CD14-positive monocyte (primary cell): ENCODE data around the gene KCNK1. TPM values are rescaled to one million over a fixed set of nuclear protein-coding genes. Genes with fewer than 3 reads are reported as not detected.

Source experiments
- DNase-seq, 3 donors: peaks; one replicate each; pipeline ENCODE4 v3.0.0-alpha.2; 2011 to 2022
- H2AFZ ChIP-seq: 2 replicates; pipeline ENCODE4 v1.6.0; 2012; ENCODE audit warnings: mild to moderate bottlenecking, low read depth, low read length, inconsistent platforms; ENCODE audit not compliant: insufficient read depth, poor library complexity, severe bottlenecking
- H3K27ac ChIP-seq, 2 donors: 1 replicate in 1 of 2; 2 replicates in 1 of 2; pipeline ENCODE4 v1.5.1; 2012 to 2013; ENCODE audit warnings: low read length in 2 of 2, control low read depth in 1 of 2, inconsistent platforms in 1 of 2, low read depth in 1 of 2, mild to moderate bottlenecking in 1 of 2
- H3K27me3 ChIP-seq, 2 donors: one replicate each; pipeline versions ENCODE4 v1.6.0 to v1.6.1; 2011 to 2013; ENCODE audit warnings: low read length in 2 of 2; ENCODE audit not compliant: control insufficient read depth in 2 of 2, insufficient read depth in 2 of 2
- H3K36me3 ChIP-seq, 2 donors: replicated peaks in 1 of 2; 1 replicate in 1 of 2; 2 replicates in 1 of 2; pipeline versions ENCODE4 v1.5.1 to v1.6.1; 2012 to 2013; ENCODE audit warnings: low read length in 2 of 2, control low read depth in 1 of 2, inconsistent platforms in 1 of 2, mild to moderate bottlenecking in 1 of 2; ENCODE audit not compliant: insufficient read depth in 2 of 2, control insufficient read depth in 1 of 2
- H3K4me1 ChIP-seq, 2 donors: 1 replicate in 1 of 2; 2 replicates in 1 of 2; pipeline versions ENCODE4 v1.5.1 to v1.6.1; 2012 to 2013; ENCODE audit warnings: low read length in 2 of 2, control low read depth in 1 of 2, inconsistent platforms in 1 of 2, mild to moderate bottlenecking in 1 of 2, moderate library complexity in 1 of 2; ENCODE audit not compliant: insufficient read depth in 2 of 2, control insufficient read depth in 1 of 2
- H3K4me2 ChIP-seq: replicated peaks from 2 replicates; pipeline ENCODE3; 2012; ENCODE audit warnings: low read length, moderate library complexity, mild to moderate bottlenecking; ENCODE audit not compliant: poor library complexity, severe bottlenecking; ENCODE audit errors: extremely low read depth
- H3K4me3 ChIP-seq, 3 experiments: fragments of 200-600 bp in 1 of 3; sonication (generic) in 1 of 3; replicated peaks in 1 of 3; 1 replicate in 2 of 3; 2 replicates in 1 of 3; pipeline ENCODE4 v1.5.1; 2011 to 2013; ENCODE audit warnings: low read length in 3 of 3, mild to moderate bottlenecking in 3 of 3, control low read depth in 2 of 3, low read depth in 2 of 3, inconsistent platforms in 1 of 3, moderate library complexity in 1 of 3
- H3K79me2 ChIP-seq: 2 replicates; pipeline ENCODE4 v1.6.0; 2012; ENCODE audit warnings: mild to moderate bottlenecking, control low read depth, inconsistent platforms, low read length, moderate library complexity; ENCODE audit not compliant: insufficient read depth
- H3K9ac ChIP-seq: 2 replicates; pipeline ENCODE4 v1.6.0; 2017; ENCODE audit warnings: low read length, mild to moderate bottlenecking; ENCODE audit not compliant: insufficient read depth, poor library complexity, severe bottlenecking
- H3K9me3 ChIP-seq, 2 donors: replicated peaks in 1 of 2; 1 replicate in 1 of 2; 2 replicates in 1 of 2; pipeline versions ENCODE4 v1.5.1 to v1.6.1; 2012 to 2013; ENCODE audit warnings: low read length in 2 of 2, control low read depth in 1 of 2; ENCODE audit not compliant: control insufficient read depth in 1 of 2, insufficient read depth in 1 of 2
- H4K20me1 ChIP-seq: 2 replicates; pipeline ENCODE4 v1.6.0; 2012; ENCODE audit warnings: mild to moderate bottlenecking, low read length, control low read depth, moderate library complexity; ENCODE audit not compliant: insufficient read depth
- H3K27ac Mint-ChIP-seq, 7 donors: one replicate each; pipeline ENCODE4 v1.8.0; 2020; ENCODE audit warnings: mild to moderate bottlenecking in 7 of 7, mixed read lengths in 7 of 7, moderate library complexity in 6 of 7, inconsistent platforms in 2 of 7
- H3K27me3 Mint-ChIP-seq, 3 donors: one replicate each; pipeline ENCODE4 v1.8.0; 2021 to 2022; ENCODE audit warnings: low read depth in 3 of 3, mild to moderate bottlenecking in 3 of 3, mixed read lengths in 3 of 3, moderate library complexity in 3 of 3, inconsistent platforms in 1 of 3
- H3K36me3 Mint-ChIP-seq, 2 donors: one replicate each; pipeline ENCODE4 v1.8.0; 2020; ENCODE audit warnings: mixed read lengths in 2 of 2, inconsistent platforms in 1 of 2, mild to moderate bottlenecking in 1 of 2
- H3K4me1 Mint-ChIP-seq: one replicate; pipeline ENCODE4 v1.8.0; 2020; ENCODE audit warnings: mild to moderate bottlenecking, mixed read lengths
- H3K4me3 Mint-ChIP-seq, 2 donors: one replicate each; pipeline ENCODE4 v1.8.0; 2020; ENCODE audit warnings: mild to moderate bottlenecking in 2 of 2, mixed read lengths in 2 of 2, moderate library complexity in 1 of 2
- H3K9me3 Mint-ChIP-seq, 7 donors: one replicate each; pipeline ENCODE4 v1.8.0; 2020 to 2022; ENCODE audit warnings: mixed read lengths in 7 of 7, mild to moderate bottlenecking in 6 of 7, moderate library complexity in 6 of 7, inconsistent platforms in 2 of 7
- WGBS: methylation state at CpG from one replicate; pipeline ENCODE4 v1.1.5; 2013; ENCODE audit warnings: missing lambda C conversion rate; ENCODE audit not compliant: insufficient coverage; 5-methylcytosine and 5-hydroxymethylcytosine counted together
- intact Hi-C, 2 donors: fragments of 100-400 bp; cut with micrococcal nuclease; formaldehyde crosslinking; loops; one replicate each; pipeline versions ENCODE4 v1.15.0 to v1.15.1; 2023
- polyA plus RNA-seq, 3 donors: library from polyadenylated mRNA; depleted of rRNA in 1 of 3; unstranded in 2 of 3; stranded (reverse) in 1 of 3; fragments of 300-500 nt in 2 of 3; fragments of >200 nt in 1 of 3; fragmentation: Illumina TruSeq in 2 of 3; gene quantifications; 1 replicate in 2 of 3; 2 replicates in 1 of 3; pipeline ENCODE4 v1.2.3, GENCODE V29; 2012 to 2021
- TF ChIP-seq, protein P1 (sequence below): fragments of 200-600 bp; IDR thresholded peaks from one replicate; pipeline ENCODE4 v1.8.0; 2022; ENCODE audit warnings: antibody characterized with exemption, mild to moderate bottlenecking

The KCNK1 gene
- polyA plus RNA-seq, 3 donors, result not detected

DNA sequence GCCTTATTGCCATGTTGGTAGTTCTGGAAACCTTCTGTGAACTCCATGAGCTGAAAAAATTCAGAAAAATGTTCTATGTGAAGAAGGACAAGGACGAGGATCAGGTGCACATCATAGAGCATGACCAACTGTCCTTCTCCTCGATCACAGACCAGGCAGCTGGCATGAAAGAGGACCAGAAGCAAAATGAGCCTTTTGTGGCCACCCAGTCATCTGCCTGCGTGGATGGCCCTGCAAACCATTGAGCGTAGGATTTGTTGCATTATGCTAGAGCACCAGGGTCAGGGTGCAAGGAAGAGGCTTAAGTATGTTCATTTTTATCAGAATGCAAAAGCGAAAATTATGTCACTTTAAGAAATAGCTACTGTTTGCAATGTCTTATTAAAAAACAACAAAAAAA lies 57.4 kb downstream of the KCNK1 start:
- intact Hi-C loops, result no loop called here
- H3K36me3 Mint-ChIP-seq, result no peaks in the 10 kb centered on the region
- 86% methylated on average over 2 of the region's 5 CpGs for WGBS
- no peak overlapping the region for H3K4me3 ChIP-seq
- TF ChIP-seq, protein P1, sequence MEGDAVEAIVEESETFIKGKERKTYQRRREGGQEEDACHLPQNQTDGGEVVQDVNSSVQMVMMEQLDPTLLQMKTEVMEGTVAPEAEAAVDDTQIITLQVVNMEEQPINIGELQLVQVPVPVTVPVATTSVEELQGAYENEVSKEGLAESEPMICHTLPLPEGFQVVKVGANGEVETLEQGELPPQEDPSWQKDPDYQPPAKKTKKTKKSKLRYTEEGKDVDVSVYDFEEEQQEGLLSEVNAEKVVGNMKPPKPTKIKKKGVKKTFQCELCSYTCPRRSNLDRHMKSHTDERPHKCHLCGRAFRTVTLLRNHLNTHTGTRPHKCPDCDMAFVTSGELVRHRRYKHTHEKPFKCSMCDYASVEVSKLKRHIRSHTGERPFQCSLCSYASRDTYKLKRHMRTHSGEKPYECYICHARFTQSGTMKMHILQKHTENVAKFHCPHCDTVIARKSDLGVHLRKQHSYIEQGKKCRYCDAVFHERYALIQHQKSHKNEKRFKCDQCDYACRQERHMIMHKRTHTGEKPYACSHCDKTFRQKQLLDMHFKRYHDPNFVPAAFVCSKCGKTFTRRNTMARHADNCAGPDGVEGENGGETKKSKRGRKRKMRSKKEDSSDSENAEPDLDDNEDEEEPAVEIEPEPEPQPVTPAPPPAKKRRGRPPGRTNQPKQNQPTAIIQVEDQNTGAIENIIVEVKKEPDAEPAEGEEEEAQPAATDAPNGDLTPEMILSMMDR, result no peak
- no peaks in the 10 kb centered on the region for H3K36me3 ChIP-seq
- H3K4me2 ChIP-seq, result no peak overlapping the region
- H2AFZ ChIP-seq, result no peak overlapping the region
- no peaks in the 10 kb centered on the region for H4K20me1 ChIP-seq
- no peaks in the 10 kb centered on the region for H3K9me3 ChIP-seq
- no peak for DNase-seq
- peaks cover 0 to 6% (median 2%) of the 10 kb centered on the region in 7 donors for H3K9me3 Mint-ChIP-seq
- H3K4me1 ChIP-seq, result no peaks in the 10 kb centered on the region
- H3K27ac ChIP-seq, result no peak overlapping the region
- no peaks in the 10 kb centered on the region for H3K79me2 ChIP-seq
- H3K27me3 ChIP-seq, result no peaks in the 10 kb centered on the region
- no peak overlapping the region for H3K9ac ChIP-seq
- no peaks in the 10 kb centered on the region for H3K4me1 Mint-ChIP-seq
- H3K27ac Mint-ChIP-seq, result no peak overlapping the region
- peaks cover 0 to 2% (median 0%) of the 10 kb centered on the region in 3 donors for H3K27me3 Mint-ChIP-seq
- no peak overlapping the region for H3K4me3 Mint-ChIP-seq

DNA sequence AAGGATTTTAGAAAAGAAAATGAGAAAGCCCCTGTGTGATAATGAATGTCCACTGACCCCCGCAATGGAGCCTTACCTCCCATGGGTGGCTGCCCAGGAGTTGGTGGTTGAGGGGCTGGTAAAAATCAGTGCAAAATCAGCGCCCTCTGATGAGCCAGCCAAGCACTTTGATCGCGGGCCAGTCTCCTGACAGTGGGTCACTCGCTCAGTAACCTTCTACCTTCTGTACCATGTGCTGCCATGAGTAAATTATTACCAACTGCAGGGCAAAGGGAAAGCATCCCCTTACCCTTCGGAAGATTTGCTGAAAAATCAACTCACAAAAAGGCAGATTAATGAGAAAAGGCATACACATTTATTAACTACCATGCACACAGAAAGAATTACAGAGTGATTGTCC lies 58.8 kb downstream of the KCNK1 start:
- no peaks in the 10 kb centered on the region for H3K27me3 ChIP-seq
- H4K20me1 ChIP-seq, result no peaks in the 10 kb centered on the region
- Mint-ChIP-seq H3K36me3 (no peaks in the 10 kb centered on the region), H3K4me3 (no peak overlapping the region), H3K9me3 (peaks cover 0 to 1% (median 0%) of the 10 kb centered on the region in 7 donors), H3K27me3 (peaks cover 0 to 2% (median 0%) of the 10 kb centered on the region in 3 donors), H3K4me1 (no peaks in the 10 kb centered on the region), H3K27ac (no peak overlapping the region)
- H3K4me2 ChIP-seq, result no peak overlapping the region
- intact Hi-C loops, result no loop called here
- WGBS, result 100% methylated on average over 1 of the region's 6 CpGs
- no peaks in the 10 kb centered on the region for H3K9me3 ChIP-seq
- H3K9ac ChIP-seq, result no peak overlapping the region
- no peaks in the 10 kb centered on the region for H3K4me1 ChIP-seq
- H3K79me2 ChIP-seq, result no peaks in the 10 kb centered on the region
- no peak for DNase-seq
- H3K36me3 ChIP-seq, result no peaks in the 10 kb centered on the region
- TF ChIP-seq, protein P1, result no peak
- no peak overlapping the region for H3K4me3 ChIP-seq
- H2AFZ ChIP-seq, result no peak overlapping the region
- H3K27ac ChIP-seq, result no peak overlapping the region
